ENCODE measurements around the gene GDF7.

DNA sequence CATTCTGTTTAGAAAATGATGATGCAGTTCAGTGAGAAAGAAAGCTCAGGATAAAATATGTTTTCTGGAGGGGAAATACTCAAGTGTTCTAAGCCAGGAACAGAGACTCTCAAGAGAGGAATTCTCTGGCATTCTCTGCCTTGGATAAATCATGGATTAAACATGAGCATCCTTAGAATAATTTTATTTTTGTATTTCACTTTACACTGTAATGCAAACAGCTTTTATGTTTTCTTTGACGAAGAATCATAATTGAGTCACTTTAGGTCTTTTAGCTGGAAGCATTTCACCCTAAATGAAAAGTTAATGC lies 11.1 kb downstream of the GDF7 start:
- no peak for TF ChIP-seq EZH2phosphoT487 (IDR thresholded peaks at IDR 0.05; ENCODE audit: low read depth)
- TF ChIP-seq, protein P1, sequence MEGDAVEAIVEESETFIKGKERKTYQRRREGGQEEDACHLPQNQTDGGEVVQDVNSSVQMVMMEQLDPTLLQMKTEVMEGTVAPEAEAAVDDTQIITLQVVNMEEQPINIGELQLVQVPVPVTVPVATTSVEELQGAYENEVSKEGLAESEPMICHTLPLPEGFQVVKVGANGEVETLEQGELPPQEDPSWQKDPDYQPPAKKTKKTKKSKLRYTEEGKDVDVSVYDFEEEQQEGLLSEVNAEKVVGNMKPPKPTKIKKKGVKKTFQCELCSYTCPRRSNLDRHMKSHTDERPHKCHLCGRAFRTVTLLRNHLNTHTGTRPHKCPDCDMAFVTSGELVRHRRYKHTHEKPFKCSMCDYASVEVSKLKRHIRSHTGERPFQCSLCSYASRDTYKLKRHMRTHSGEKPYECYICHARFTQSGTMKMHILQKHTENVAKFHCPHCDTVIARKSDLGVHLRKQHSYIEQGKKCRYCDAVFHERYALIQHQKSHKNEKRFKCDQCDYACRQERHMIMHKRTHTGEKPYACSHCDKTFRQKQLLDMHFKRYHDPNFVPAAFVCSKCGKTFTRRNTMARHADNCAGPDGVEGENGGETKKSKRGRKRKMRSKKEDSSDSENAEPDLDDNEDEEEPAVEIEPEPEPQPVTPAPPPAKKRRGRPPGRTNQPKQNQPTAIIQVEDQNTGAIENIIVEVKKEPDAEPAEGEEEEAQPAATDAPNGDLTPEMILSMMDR (IDR thresholded peaks at IDR 0.05; ENCODE audit: low read depth, low read length) = no peak
